Type B pancreatic cell (in vitro differentiated cells): ENCODE data around the gene CCDC87. TPM values are rescaled to one million over a fixed set of nuclear protein-coding genes. Genes with fewer than 3 reads are reported as not detected.
"Not testable (repeated sequence)": the region's sequence is repeated elsewhere in the genome, so short reads cannot be mapped to it uniquely, and the experiment has no call there.

Experiments
- DNase-seq: peaks from one replicate; pipeline ENCODE4 v3.0.0; 2021; ENCODE audit warnings: mixed read lengths; ENCODE audit not compliant: unreplicated experiment; ENCODE audit errors: extremely low spot score
- H3K27ac Mint-ChIP-seq: 2 replicates; pipeline ENCODE4 v1.8.0; 2021; ENCODE audit warnings: mild to moderate bottlenecking, mixed read lengths
- H3K27me3 Mint-ChIP-seq: 2 replicates; pipeline ENCODE4 v1.8.0; 2021; ENCODE audit warnings: mixed read lengths
- H3K36me3 Mint-ChIP-seq: 2 replicates; pipeline ENCODE4 v1.8.0; 2021; ENCODE audit warnings: mixed read lengths
- H3K4me1 Mint-ChIP-seq: one replicate; pipeline ENCODE4 v1.8.0; 2021; ENCODE audit warnings: mixed read lengths; ENCODE audit not compliant: unreplicated experiment
- H3K4me3 Mint-ChIP-seq: 2 replicates; pipeline ENCODE4 v1.8.0; 2021; ENCODE audit warnings: mild to moderate bottlenecking, mixed read lengths
- H3K9me3 Mint-ChIP-seq: 2 replicates; pipeline ENCODE4 v1.8.0; 2021; ENCODE audit warnings: mixed read lengths
- CTCF ChIP-seq: fragments of 200-600 bp; sonication (generic); conservative IDR thresholded peaks from 2 replicates; pipeline ENCODE4 v1.5.0; 2021; ENCODE audit warnings: antibody characterized with exemption, mild to moderate bottlenecking
- total RNA-seq: library from RNA; stranded (reverse); gene quantifications from 2 replicates; pipeline ENCODE4 v1.2.1, GENCODE V29; 2021; ENCODE audit warnings: low replicate concordance

Gene CCDC87
- total RNA-seq, 1 donor from 2014 or later, result 0.94 TPM

GRCh38 chr11:66543263-66544107, 49.4 kb downstream of the CCDC87 start:
- Mint-ChIP-seq H3K4me3 (peak overlapping the region; percentile 56), H3K9me3 (no peaks in the 10 kb centered on the region)
- no peak for DNase-seq

GRCh38 chr11:66542362-66542761, 50.5 kb downstream of the CCDC87 start:
- peak overlapping the region; percentile 34 for H3K4me3 Mint-ChIP-seq
- peaks cover 22% of the 10 kb centered on the region for H3K4me1 Mint-ChIP-seq
- no peaks in the 10 kb centered on the region for H3K27me3 Mint-ChIP-seq
- TF ChIP-seq CTCF, result no peak
- H3K27ac Mint-ChIP-seq, result no peak overlapping the region
- no peak for DNase-seq
- H3K9me3 Mint-ChIP-seq, result no peaks in the 10 kb centered on the region
- H3K36me3 Mint-ChIP-seq, result peaks cover 9% of the 10 kb centered on the region

More at GRCh38 chr11:66543263-66544107, 49.4 kb downstream of the CCDC87 start:
- H3K27me3 Mint-ChIP-seq, result peaks cover 2% of the 10 kb centered on the region
- peaks cover 8% of the 10 kb centered on the region for H3K36me3 Mint-ChIP-seq
- peak overlapping the region; percentile 22 for H3K27ac Mint-ChIP-seq
- TF ChIP-seq CTCF, result peak; percentile 52
- peaks cover 32% of the 10 kb centered on the region for H3K4me1 Mint-ChIP-seq

- H3K9me3 Mint-ChIP-seq, result no peaks in the 10 kb centered on the region
Observed at GRCh38 chr11:66541892-66542291, 51.0 kb downstream of the CCDC87 start.

GRCh38 chr11:66540598-66540997, 52.3 kb downstream of the CCDC87 start:
- DNase-seq, H3K9me3 Mint-ChIP-seq, H3K27me3 Mint-ChIP-seq, H3K27ac Mint-ChIP-seq, H3K4me3 Mint-ChIP-seq: not testable (repeated sequence)
- Mint-ChIP-seq H3K4me1 (peaks cover 20% of the 10 kb centered on the region), H3K36me3 (peaks cover 14% of the 10 kb centered on the region)

More at GRCh38 chr11:66541892-66542291, 51.0 kb downstream of the CCDC87 start:
- no peak for TF ChIP-seq CTCF
- Mint-ChIP-seq H3K36me3 (peaks cover 9% of the 10 kb centered on the region), H3K27me3 (no peaks in the 10 kb centered on the region), H3K27ac (no peak overlapping the region), H3K4me3 (peak overlapping the region; percentile 14), H3K4me1 (peaks cover 20% of the 10 kb centered on the region)
- no peak for DNase-seq

Other genes with a start within 250 kb of the CCDC87 start
- gene BRMS1, start 248.0 kb downstream of the CCDC87 start, total RNA-seq, result 35.1 and 42.4 TPM in 2 replicates
- 16.0 and 31.9 TPM in 2 replicates for gene B4GAT1, start 245.4 kb downstream of the CCDC87 start, total RNA-seq
- 22.2 and 31.7 TPM in 2 replicates for gene SLC29A2, start 221.3 kb downstream of the CCDC87 start, total RNA-seq
- gene NPAS4, start 172.0 kb downstream of the CCDC87 start, total RNA-seq, result 0.14 and 0.77 TPM in 2 replicates
- gene MRPL11, start 154.2 kb downstream of the CCDC87 start, total RNA-seq, result 53.0 and 69.8 TPM in 2 replicates
- gene PELI3, start 126.2 kb downstream of the CCDC87 start, total RNA-seq, result 17.9 and 25.0 TPM in 2 replicates
- gene DPP3, start 112.6 kb downstream of the CCDC87 start, total RNA-seq, result 42.7 and 44.0 TPM in 2 replicates
- 43.1 and 71.8 TPM in 2 replicates for gene BBS1, start 82.4 kb downstream of the CCDC87 start, total RNA-seq
- 8.7 and 12.7 TPM in 2 replicates for gene ZDHHC24, start 47.0 kb downstream of the CCDC87 start, total RNA-seq
- gene ACTN3, start 46.2 kb downstream of the CCDC87 start, total RNA-seq, result 0.57 and 2.6 TPM in 2 replicates
- 10.1 TPM in 1 of 2 replicates, not detected in the other for gene CTSF, start 24.5 kb downstream of the CCDC87 start, total RNA-seq
- gene CCS, start 122 bp upstream of the CCDC87 start, total RNA-seq, result 40.9 and 58.0 TPM in 2 replicates
- 106 and 128 TPM in 2 replicates for gene RBM14, start 23.6 kb upstream of the CCDC87 start, total RNA-seq
- 191 and 228 TPM in 2 replicates for gene RBM4, start 45.6 kb upstream of the CCDC87 start, total RNA-seq
- 25.2 and 49.1 TPM in 2 replicates for gene RBM4B, start 84.8 kb upstream of the CCDC87 start, total RNA-seq
- 56.0 and 139 TPM in 2 replicates for gene SPTBN2, start 136.2 kb upstream of the CCDC87 start, total RNA-seq